Brain microvascular endothelial cell (primary cell): ENCODE results near the gene SNX3.

Source experiments
- DNase-seq: peaks from one replicate; pipeline ENCODE4 v3.0.0-alpha.2; 2020
- H3K27ac ChIP-seq: fragments of 250-450 bp; sonication (Bioruptor Pico); 2 replicates; pipeline ENCODE4 v1.5.1; 2020; ENCODE audit warnings: mild to moderate bottlenecking, moderate library complexity
- H3K27me3 ChIP-seq: fragments of 250-450 bp; sonication (Bioruptor Pico); replicated peaks from 2 replicates; pipeline ENCODE4 v1.5.1; 2020; ENCODE audit warnings: mild to moderate bottlenecking
- H3K36me3 ChIP-seq: fragments of 250-450 bp; sonication (Bioruptor Pico); replicated peaks from 2 replicates; pipeline ENCODE4 v1.5.1; 2020; ENCODE audit warnings: mild to moderate bottlenecking
- H3K4me3 ChIP-seq: 2 replicates; pipeline ENCODE4 v1.5.1; 2011; ENCODE audit warnings: low read depth, mild to moderate bottlenecking, control low read depth, low read length, moderate library complexity
- CTCF ChIP-seq: IDR thresholded peaks from 2 replicates; pipeline ENCODE4 v1.5.1; 2011; ENCODE audit warnings: low read depth, mild to moderate bottlenecking, moderate library complexity, low read length, control low read depth, inconsistent platforms; ENCODE audit errors: missing control alignments
- in situ Hi-C: cut with HindIII; loops from 2 replicates; pipeline ENCODE4 v1.10.0; 2017; ENCODE audit warnings: low sequenced_read_pairs, low pct_ligation_motif_present

SNX3 gene

GRCh38 chr6:108228416-108228815 is 32.4 kb downstream of the SNX3 start:
- in situ Hi-C loops, result no loop called here
- no peak for DNase-seq
- no peaks in the 10 kb centered on the region for H3K36me3 ChIP-seq
- no peaks in the 10 kb centered on the region for H3K27me3 ChIP-seq
- TF ChIP-seq CTCF, result no peak
- no peak overlapping the region for H3K27ac ChIP-seq
- no peak overlapping the region for H3K4me3 ChIP-seq

GRCh38 chr6:108227290-108227689 is 33.5 kb downstream of the SNX3 start:
- H3K27ac ChIP-seq, result no peak overlapping the region
- no peak overlapping the region for H3K4me3 ChIP-seq
- no peak for TF ChIP-seq CTCF
- no peak for DNase-seq
- H3K36me3 ChIP-seq, result no peaks in the 10 kb centered on the region
- H3K27me3 ChIP-seq, result no peaks in the 10 kb centered on the region
- in situ Hi-C loops, result no loop called here

- no peak for DNase-seq
- Histone ChIP-seq H3K27me3 (no peaks in the 10 kb centered on the region), H3K36me3 (peaks cover 5% of the 10 kb centered on the region), H3K27ac (no peak overlapping the region), H3K4me3 (no peak overlapping the region)
- no peak for TF ChIP-seq CTCF
- in situ Hi-C loops, result no loop called here
Observed at GRCh38 chr6:108222504-108222903, 38.3 kb downstream of the SNX3 start.

GRCh38 chr6:108222064-108222463 is 38.8 kb downstream of the SNX3 start:
- H3K36me3 ChIP-seq, result peaks cover 5% of the 10 kb centered on the region

GRCh38 chr6:108211671-108212070 is 49.2 kb downstream of the SNX3 start:
- Histone ChIP-seq H3K27ac (no peak overlapping the region), H3K4me3 (no peak overlapping the region), H3K27me3 (no peaks in the 10 kb centered on the region), H3K36me3 (peaks cover 3% of the 10 kb centered on the region)
- in situ Hi-C loops, result no loop called here
- DNase-seq, result no peak
- TF ChIP-seq CTCF, result no peak

More at GRCh38 chr6:108222064-108222463, 38.8 kb downstream of the SNX3 start:
- Histone ChIP-seq H3K27ac (no peak overlapping the region), H3K27me3 (no peaks in the 10 kb centered on the region), H3K4me3 (no peak overlapping the region)
- no peak for DNase-seq
- no peak for TF ChIP-seq CTCF
- in situ Hi-C loops, result no loop called here

GRCh38 chr6:108210556-108210955 is 50.3 kb downstream of the SNX3 start:
- Histone ChIP-seq H3K4me3 (no peak overlapping the region), H3K27me3 (no peaks in the 10 kb centered on the region), H3K36me3 (peaks cover 3% of the 10 kb centered on the region), H3K27ac (no peak overlapping the region)
- in situ Hi-C loops, result no loop called here
- TF ChIP-seq CTCF, result no peak
- no peak for DNase-seq
